ENCODE data around the gene HERPUD1. TPM values are rescaled to one million over a fixed set of nuclear protein-coding genes. Genes with fewer than 3 reads are reported as not detected.
A peak's percentile ranks its signal among the peaks of the same experiment; 100 is the strongest.

Gene HERPUD1
- total and polyA plus RNA-seq, 8 donors = 78.2 to 298 (median 203) TPM

GRCh38 chr16:56929639-56930038, 2.3 kb upstream of the HERPUD1 start:
- no peak for FAIRE-seq
- ATAC-seq = no peak

GRCh38 chr16:56930486-56931270, 1.3 kb upstream of the HERPUD1 start:
- Histone ChIP-seq H3K36me3 (peaks cover 0 to 24% (median 2%) of the 10 kb centered on the region in 3 donors), H3K4me3 (peak overlapping the region in 2 of 4 donors; percentile 99 to 100), H3K4me1 (peaks cover 4 to 28% (median 8%) of the 10 kb centered on the region in 3 donors), H3K9me3 (no peaks in the 10 kb centered on the region), H3K27me3 (no peaks in the 10 kb centered on the region), H3K27ac (peak overlapping the region; percentile 99 to 100 (median 99))
- intact Hi-C loops (cut with DNase I) = loop anchor here in 1 of 3 donors (5.0 kb wide), 1 partner anchor 58 kb away; no protein-coding TSS in a partner anchor
- TF ChIP-seq CTCF (IDR thresholded peaks at IDR 0.05) = no peak
- WGBS, 2 donors = 36% methylated on average over 15 of the region's 15 CpGs
- DNase-seq (peak in 2 of 6 donors; percentile 56 to 66), ATAC-seq (peak in 3 of 4 donors; percentile 2 to 5 (median 2)), FAIRE-seq (no peak)

More at GRCh38 chr16:56929639-56930038, 2.3 kb upstream of the HERPUD1 start:
- Histone ChIP-seq H3K27me3 (no peaks in the 10 kb centered on the region), H3K4me1 (peaks cover 4 to 19% (median 8%) of the 10 kb centered on the region in 3 donors), H3K4me3 (no peak overlapping the region), H3K27ac (no peak overlapping the region), H3K36me3 (peaks cover 0 to 14% (median 0%) of the 10 kb centered on the region in 3 donors), H3K9me3 (no peaks in the 10 kb centered on the region)
- no peak for TF ChIP-seq CTCF (IDR thresholded peaks at IDR 0.05)
- intact Hi-C loops (cut with DNase I) = loop anchor here in 1 of 3 donors (5.0 kb wide), 1 partner anchor 57 kb away; no protein-coding TSS in a partner anchor
- 91 to 98% methylated on average over 4 of the region's 4 CpGs for WGBS, 2 donors
- no peak for DNase-seq

- peaks cover 0 to 31% (median 9%) of the 10 kb centered on the region in 3 donors for H3K36me3 ChIP-seq
- no peaks in the 10 kb centered on the region for H3K9me3 ChIP-seq
- peak in 5 of 6 donors; percentile 46 to 71 (median 56) for DNase-seq
- intact Hi-C loops (cut with DNase I) = loop anchor here in 1 of 3 donors (5.0 kb wide), 1 partner anchor 59 kb away; no protein-coding TSS in a partner anchor
- no peaks in the 10 kb centered on the region for H3K27me3 ChIP-seq
- peak overlapping the region; percentile 19 to 100 (median 99) for H3K4me3 ChIP-seq
- TF ChIP-seq CTCF (IDR thresholded peaks at IDR 0.05) = no peak
- H3K27ac ChIP-seq = peak overlapping the region; percentile 99 to 100 (median 99)
- peak in 3 of 4 donors; percentile 0 to 2 (median 1) for ATAC-seq
- no peak for FAIRE-seq
- peaks cover 4 to 35% (median 8%) of the 10 kb centered on the region in 3 donors for H3K4me1 ChIP-seq
- WGBS, 2 donors = 6 to 8% methylated on average over 25 of the region's 25 CpGs
These were observed 561 bp upstream of the HERPUD1 start for GRCh38 chr16:56931271-56931891.

GRCh38 chr16:56932721-56933619, 1.0 kb downstream of the HERPUD1 start:
- ATAC-seq (peak; percentile 43 to 74 (median 63)), DNase-seq (peak; percentile 78 to 91 (median 81)), FAIRE-seq (no peak)
- intact Hi-C loops (cut with DNase I) = loop anchor here in 1 of 3 donors (5.0 kb wide), 1 partner anchor 61 kb away; no protein-coding TSS in a partner anchor
- peak overlapping the region; percentile 99 to 100 (median 99) for H3K4me3 ChIP-seq
- no peak for TF ChIP-seq CTCF (IDR thresholded peaks at IDR 0.05)
- H3K27ac ChIP-seq = peak overlapping the region; percentile 99 to 100 (median 99)
- peaks cover 0 to 47% (median 25%) of the 10 kb centered on the region in 3 donors for H3K36me3 ChIP-seq
- H3K9me3 ChIP-seq = no peaks in the 10 kb centered on the region
- H3K27me3 ChIP-seq = no peaks in the 10 kb centered on the region
- WGBS, 2 donors = 1% methylated on average over 25 of the region's 25 CpGs
- peaks cover 9 to 49% (median 12%) of the 10 kb centered on the region in 3 donors for H3K4me1 ChIP-seq
